Measurements from ENCODE around the gene FAM117B.

Gene FAM117B

DNA sequence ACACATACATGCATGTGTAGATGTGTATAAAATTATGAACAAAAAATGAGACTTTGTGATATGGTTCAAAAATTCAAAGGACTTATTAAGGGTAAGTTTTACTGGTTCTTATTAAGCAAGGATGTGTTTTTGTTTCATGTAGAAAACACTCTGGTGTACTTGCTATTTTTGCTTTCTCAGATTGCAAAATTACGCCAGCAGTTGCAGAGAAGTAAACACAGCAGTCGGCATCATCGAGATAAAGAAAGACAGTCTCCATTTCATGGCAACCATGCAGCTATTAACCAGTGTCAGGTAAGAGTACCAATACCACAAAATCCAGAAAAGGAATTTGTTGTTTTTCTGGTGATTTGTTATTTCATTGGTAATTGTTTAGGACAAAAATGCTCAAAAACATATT lies 91.3 kb downstream of the FAM117B start:
- no peaks in the 10 kb centered on the region for H3K36me3 ChIP-seq (ENCODE audit: control insufficient read depth, insufficient read depth, low read length, severe bottlenecking)
- no peak overlapping the region for H3K9ac ChIP-seq (ENCODE audit: low read length)
- no peaks in the 10 kb centered on the region for H3K9me3 ChIP-seq (ENCODE audit: control insufficient read depth, low read length)
- no peaks in the 10 kb centered on the region for H3K27me3 ChIP-seq (replicated peaks; ENCODE audit: control insufficient read depth, insufficient read depth, low read length)
- no peaks in the 10 kb centered on the region for H3K4me1 ChIP-seq (ENCODE audit: control insufficient read depth, insufficient read depth, low read length)
- DNase-seq (ENCODE audit: low read depth): no peak
- no peak overlapping the region for H3K4me3 ChIP-seq (ENCODE audit: low read length)

DNA sequence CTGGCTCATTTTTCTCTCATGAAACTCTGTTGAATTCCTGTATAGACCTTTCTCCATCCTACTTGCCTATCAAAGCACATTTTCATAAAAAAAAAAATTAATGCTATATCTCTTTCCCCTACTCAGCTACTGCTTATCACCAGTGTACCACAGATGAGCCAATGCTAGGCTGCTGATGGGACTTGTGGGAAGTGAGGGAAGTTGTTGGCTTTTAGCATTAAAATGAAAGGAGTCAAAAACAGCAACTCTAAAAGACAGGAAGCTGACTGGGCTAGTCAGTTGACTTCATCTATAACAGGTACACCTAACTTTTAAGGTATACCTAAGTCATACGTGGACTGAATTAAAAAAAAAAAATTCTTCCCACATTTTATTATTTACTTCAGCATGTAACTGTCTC lies 102.1 kb downstream of the FAM117B start:
- no peak for DNase-seq (ENCODE audit: low read depth)
- Histone ChIP-seq H3K9ac (ENCODE audit: low read length) (no peak overlapping the region), H3K36me3 (ENCODE audit: control insufficient read depth, insufficient read depth, low read length, severe bottlenecking) (no peaks in the 10 kb centered on the region), H3K4me3 (ENCODE audit: low read length) (no peak overlapping the region), H3K4me1 (ENCODE audit: control insufficient read depth, insufficient read depth, low read length) (no peaks in the 10 kb centered on the region), H3K27me3 (replicated peaks; ENCODE audit: control insufficient read depth, insufficient read depth, low read length) (no peaks in the 10 kb centered on the region), H3K9me3 (ENCODE audit: control insufficient read depth, low read length) (peaks cover 8% of the 10 kb centered on the region)

DNA sequence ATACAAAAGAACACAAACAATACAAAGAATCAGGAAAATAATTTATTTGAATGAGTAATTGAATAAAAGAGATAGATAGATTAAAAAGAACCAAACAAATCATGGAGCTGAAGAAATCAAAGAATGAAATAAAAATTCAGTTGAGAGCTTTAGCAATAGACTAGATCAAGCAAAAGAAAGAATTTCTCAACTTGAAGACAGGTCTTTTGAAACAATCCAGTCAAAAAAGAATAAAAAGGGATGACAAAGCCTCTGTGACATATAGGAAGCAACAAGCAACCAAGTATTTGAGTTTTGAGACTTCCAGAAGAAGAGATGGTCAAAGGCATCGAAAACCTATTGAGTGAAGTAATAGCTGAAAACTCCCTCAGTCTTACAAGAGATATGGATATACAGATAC lies 108.8 kb downstream of the FAM117B start:
- Histone ChIP-seq H3K4me3 (ENCODE audit: low read length) (no peak overlapping the region), H3K9me3 (ENCODE audit: control insufficient read depth, low read length) (peaks cover 14% of the 10 kb centered on the region), H3K9ac (ENCODE audit: low read length) (no peak overlapping the region), H3K27me3 (replicated peaks; ENCODE audit: control insufficient read depth, insufficient read depth, low read length) (no peaks in the 10 kb centered on the region), H3K36me3 (ENCODE audit: control insufficient read depth, insufficient read depth, low read length, severe bottlenecking) (peaks cover 8% of the 10 kb centered on the region), H3K4me1 (ENCODE audit: control insufficient read depth, insufficient read depth, low read length) (no peaks in the 10 kb centered on the region)
- no peak for DNase-seq (ENCODE audit: low read depth)

DNA sequence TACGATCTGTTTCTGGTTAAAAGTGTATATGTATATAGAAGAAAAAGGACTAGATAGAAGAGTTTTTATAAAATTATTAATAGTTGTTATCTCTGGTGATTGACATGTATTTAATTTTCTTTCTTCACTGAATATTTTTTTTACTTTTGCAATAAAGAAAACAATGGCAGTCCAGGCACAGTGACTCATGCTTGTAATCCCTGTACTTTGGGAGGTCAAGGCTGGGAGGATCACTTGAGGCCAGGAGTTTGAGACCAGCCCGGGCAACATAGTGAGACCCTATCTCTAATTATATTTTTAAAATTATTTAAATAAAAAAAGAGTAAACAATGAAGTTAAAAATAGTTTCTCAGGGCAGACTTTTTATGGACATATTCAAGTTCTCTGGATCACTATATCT lies 114.7 kb downstream of the FAM117B start:
- Histone ChIP-seq H3K27me3 (replicated peaks; ENCODE audit: control insufficient read depth, insufficient read depth, low read length) (no peaks in the 10 kb centered on the region), H3K9ac (ENCODE audit: low read length) (no peak overlapping the region), H3K36me3 (ENCODE audit: control insufficient read depth, insufficient read depth, low read length, severe bottlenecking) (peaks cover 4% of the 10 kb centered on the region), H3K4me1 (ENCODE audit: control insufficient read depth, insufficient read depth, low read length) (no peaks in the 10 kb centered on the region), H3K4me3 (ENCODE audit: low read length) (no peak overlapping the region), H3K9me3 (ENCODE audit: control insufficient read depth, low read length) (peaks cover 5% of the 10 kb centered on the region)
- DNase-seq (ENCODE audit: low read depth): no peak

DNA sequence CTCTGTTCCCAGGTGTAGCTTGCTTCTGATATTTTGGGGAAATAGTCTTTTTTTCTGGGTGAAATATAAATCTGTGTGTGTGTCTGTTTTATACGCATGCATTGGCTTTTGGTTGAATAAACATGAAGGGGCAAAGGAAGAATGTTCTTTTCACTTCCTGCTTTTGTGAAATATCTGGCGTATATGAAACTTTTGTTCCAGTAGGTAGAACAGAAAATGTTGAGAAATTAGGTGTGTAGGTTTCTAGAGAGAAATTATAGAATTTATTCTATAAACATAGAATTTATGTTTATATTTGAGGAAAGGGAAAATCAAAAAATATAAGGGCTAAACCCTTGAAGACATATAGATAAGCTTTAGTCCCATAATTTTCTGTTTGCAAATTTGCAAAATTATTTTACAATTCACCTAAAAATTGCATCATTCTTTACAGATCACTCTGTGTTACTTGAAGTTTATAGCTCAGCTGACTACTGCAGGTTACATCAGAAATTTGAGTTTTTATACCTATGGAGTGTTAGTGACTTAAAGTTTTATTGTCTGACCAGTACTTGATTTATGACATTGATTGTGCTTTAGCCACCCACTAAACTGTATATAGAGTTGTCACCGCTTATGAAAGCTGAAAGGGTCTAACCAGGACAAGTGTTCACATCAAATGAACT lies 116.1 kb downstream of the FAM117B start:
- H3K4me3 ChIP-seq (ENCODE audit: low read length): no peak overlapping the region

DNA sequence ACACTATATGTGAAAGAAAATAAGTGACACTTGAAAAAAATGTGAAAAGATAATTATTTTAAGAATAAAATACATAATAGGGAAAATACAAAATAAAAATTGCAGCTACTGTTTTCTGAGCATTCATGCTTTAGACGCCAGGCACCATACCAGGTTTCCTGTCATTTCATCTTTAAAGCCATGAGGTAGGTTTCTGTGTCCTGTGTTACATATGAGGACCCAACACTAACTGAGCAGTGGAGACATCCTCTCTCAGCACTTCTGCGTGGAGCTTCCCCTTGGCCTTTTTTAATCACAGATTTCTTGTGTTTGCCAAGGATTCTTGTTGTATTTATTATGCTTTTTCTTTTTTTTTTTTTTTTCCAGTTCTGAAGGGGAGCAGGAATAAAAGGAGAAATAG lies 117.3 kb downstream of the FAM117B start:
- Histone ChIP-seq H3K9me3 (ENCODE audit: control insufficient read depth, low read length) (no peaks in the 10 kb centered on the region), H3K4me3 (ENCODE audit: low read length) (no peak overlapping the region), H3K4me1 (ENCODE audit: control insufficient read depth, insufficient read depth, low read length) (no peaks in the 10 kb centered on the region), H3K9ac (ENCODE audit: low read length) (no peak overlapping the region), H3K36me3 (ENCODE audit: control insufficient read depth, insufficient read depth, low read length, severe bottlenecking) (no peaks in the 10 kb centered on the region), H3K27me3 (replicated peaks; ENCODE audit: control insufficient read depth, insufficient read depth, low read length) (no peaks in the 10 kb centered on the region)
- DNase-seq (ENCODE audit: low read depth): no peak

More for the DNA sequence above, 116.1 kb downstream of the FAM117B start:
- Histone ChIP-seq H3K36me3 (ENCODE audit: control insufficient read depth, insufficient read depth, low read length, severe bottlenecking) (no peaks in the 10 kb centered on the region), H3K27me3 (replicated peaks; ENCODE audit: control insufficient read depth, insufficient read depth, low read length) (no peaks in the 10 kb centered on the region), H3K4me1 (ENCODE audit: control insufficient read depth, insufficient read depth, low read length) (no peaks in the 10 kb centered on the region), H3K9ac (ENCODE audit: low read length) (no peak overlapping the region), H3K9me3 (ENCODE audit: control insufficient read depth, low read length) (no peaks in the 10 kb centered on the region)
- DNase-seq (ENCODE audit: low read depth): no peak

DNA sequence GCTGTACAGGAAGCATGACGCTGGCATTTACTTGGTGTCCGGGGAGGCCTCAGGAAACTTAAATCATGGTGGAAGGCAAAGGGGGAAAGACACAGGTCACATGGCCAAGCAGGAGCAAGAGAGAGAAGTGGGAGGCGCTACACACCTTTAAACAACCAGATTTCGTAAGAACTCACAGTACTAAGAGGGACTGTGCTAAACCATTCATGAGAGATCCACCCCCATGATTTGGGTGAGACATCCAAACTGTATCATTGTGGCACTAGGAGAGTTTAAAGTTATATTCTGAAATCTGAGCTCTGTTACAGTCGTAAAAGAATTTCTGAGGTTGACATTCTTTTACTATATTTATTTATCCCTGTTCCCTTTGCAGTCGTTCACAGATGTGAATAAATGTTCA lies 120.2 kb downstream of the FAM117B start:
- no peak for DNase-seq (ENCODE audit: low read depth)
- Histone ChIP-seq H3K9ac (ENCODE audit: low read length) (no peak overlapping the region), H3K4me1 (ENCODE audit: control insufficient read depth, insufficient read depth, low read length) (no peaks in the 10 kb centered on the region), H3K27me3 (replicated peaks; ENCODE audit: control insufficient read depth, insufficient read depth, low read length) (no peaks in the 10 kb centered on the region), H3K36me3 (ENCODE audit: control insufficient read depth, insufficient read depth, low read length, severe bottlenecking) (peaks cover 13% of the 10 kb centered on the region), H3K9me3 (ENCODE audit: control insufficient read depth, low read length) (no peaks in the 10 kb centered on the region), H3K4me3 (ENCODE audit: low read length) (no peak overlapping the region)

DNA sequence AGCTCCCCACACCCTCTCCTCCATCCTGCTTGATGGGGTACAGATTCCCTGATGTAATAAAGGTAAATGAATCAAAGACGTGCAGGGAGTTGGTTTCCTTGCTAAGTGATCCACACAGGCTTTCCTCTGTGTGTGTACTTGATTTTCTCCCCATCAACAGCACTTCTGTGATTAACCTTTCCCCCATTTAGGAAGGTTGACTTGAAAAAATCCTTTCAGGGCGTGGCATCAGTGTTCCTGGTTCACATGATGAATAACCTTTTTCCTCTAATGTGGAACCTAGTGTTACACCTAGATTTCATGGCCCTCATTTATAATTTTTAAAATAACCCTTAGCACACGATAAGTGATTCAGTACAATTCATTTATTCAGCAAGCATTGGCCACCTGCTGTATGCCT lies 121.8 kb downstream of the FAM117B start:
- Histone ChIP-seq H3K4me1 (ENCODE audit: control insufficient read depth, insufficient read depth, low read length) (no peaks in the 10 kb centered on the region), H3K9me3 (ENCODE audit: control insufficient read depth, low read length) (no peaks in the 10 kb centered on the region), H3K4me3 (ENCODE audit: low read length) (no peak overlapping the region), H3K27me3 (replicated peaks; ENCODE audit: control insufficient read depth, insufficient read depth, low read length) (no peaks in the 10 kb centered on the region), H3K9ac (ENCODE audit: low read length) (no peak overlapping the region), H3K36me3 (ENCODE audit: control insufficient read depth, insufficient read depth, low read length, severe bottlenecking) (peaks cover 13% of the 10 kb centered on the region)
- DNase-seq (ENCODE audit: low read depth): no peak

DNA sequence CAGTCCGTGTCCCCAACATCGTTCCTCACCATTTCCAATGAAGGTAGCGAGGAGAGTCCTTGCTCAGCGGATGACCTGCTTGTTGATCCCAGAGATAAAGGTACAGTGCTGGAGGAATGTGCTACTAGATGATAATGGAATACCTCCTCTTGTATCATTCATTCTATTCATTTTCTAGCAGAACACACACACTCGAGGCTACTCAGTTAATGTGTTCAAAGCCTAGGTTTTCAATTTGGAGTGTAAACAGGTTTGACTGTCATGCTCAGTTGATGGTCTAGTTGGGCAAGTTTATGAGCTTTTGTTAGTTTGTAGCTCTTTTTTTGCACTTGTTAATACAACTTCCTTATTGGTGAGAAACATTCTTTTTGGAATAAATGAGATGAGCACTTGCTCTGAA lies 122.6 kb downstream of the FAM117B start:
- Histone ChIP-seq H3K27me3 (replicated peaks; ENCODE audit: control insufficient read depth, insufficient read depth, low read length) (no peaks in the 10 kb centered on the region), H3K4me1 (ENCODE audit: control insufficient read depth, insufficient read depth, low read length) (no peaks in the 10 kb centered on the region), H3K9me3 (ENCODE audit: control insufficient read depth, low read length) (no peaks in the 10 kb centered on the region), H3K36me3 (ENCODE audit: control insufficient read depth, insufficient read depth, low read length, severe bottlenecking) (peaks cover 13% of the 10 kb centered on the region), H3K4me3 (ENCODE audit: low read length) (no peak overlapping the region), H3K9ac (ENCODE audit: low read length) (no peak overlapping the region)
- no peak for DNase-seq (ENCODE audit: low read depth)

DNA sequence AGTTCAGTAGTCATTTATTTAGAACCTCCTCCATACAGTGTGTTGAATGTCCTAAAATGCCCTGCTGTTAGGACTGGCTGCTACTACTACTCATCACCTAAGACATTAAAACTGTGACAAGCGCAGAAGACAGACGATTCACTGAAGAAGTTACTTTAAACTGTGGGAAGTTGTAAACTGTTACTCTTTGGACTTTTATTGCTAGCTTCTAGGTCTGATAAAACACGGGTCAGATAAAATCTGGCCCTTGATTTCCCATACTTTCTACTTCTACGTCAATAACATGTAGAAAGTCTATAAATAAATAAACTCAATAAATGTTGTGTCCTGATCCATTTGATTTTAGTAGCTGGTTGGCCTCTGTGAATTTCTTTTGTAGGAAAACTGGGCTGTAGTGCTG lies 123.4 kb downstream of the FAM117B start:
- H3K27me3 ChIP-seq (replicated peaks; ENCODE audit: control insufficient read depth, insufficient read depth, low read length): no peaks in the 10 kb centered on the region
- no peak overlapping the region for H3K9ac ChIP-seq (ENCODE audit: low read length)
- H3K36me3 ChIP-seq (ENCODE audit: control insufficient read depth, insufficient read depth, low read length, severe bottlenecking): peaks cover 13% of the 10 kb centered on the region
- H3K4me3 ChIP-seq (ENCODE audit: low read length): no peak overlapping the region
- no peak for DNase-seq (ENCODE audit: low read depth)
- H3K9me3 ChIP-seq (ENCODE audit: control insufficient read depth, low read length): no peaks in the 10 kb centered on the region
- H3K4me1 ChIP-seq (ENCODE audit: control insufficient read depth, insufficient read depth, low read length): no peaks in the 10 kb centered on the region

DNA sequence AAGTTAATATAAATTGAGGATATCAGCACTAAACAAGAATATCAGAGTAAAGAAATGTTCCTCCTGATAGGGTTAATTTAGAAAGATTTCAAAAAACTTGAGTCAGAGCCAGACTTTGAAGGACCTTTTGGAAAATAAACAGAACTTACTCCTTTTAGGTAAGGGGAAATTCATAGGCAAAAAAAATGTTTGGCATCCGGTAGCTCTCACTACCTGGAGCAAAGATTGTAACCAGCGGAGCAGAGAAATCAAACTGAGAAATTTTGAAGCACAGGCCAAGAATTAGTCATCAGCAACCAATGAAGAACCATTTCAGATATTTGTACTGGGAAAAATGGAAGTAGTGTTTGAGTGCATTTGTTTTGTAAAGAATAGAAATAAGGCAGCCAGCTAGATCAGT lies 123.8 kb downstream of the FAM117B start:
- Histone ChIP-seq H3K36me3 (ENCODE audit: control insufficient read depth, insufficient read depth, low read length, severe bottlenecking) (peaks cover 15% of the 10 kb centered on the region), H3K27me3 (replicated peaks; ENCODE audit: control insufficient read depth, insufficient read depth, low read length) (no peaks in the 10 kb centered on the region), H3K9ac (ENCODE audit: low read length) (no peak overlapping the region), H3K4me1 (ENCODE audit: control insufficient read depth, insufficient read depth, low read length) (no peaks in the 10 kb centered on the region), H3K4me3 (ENCODE audit: low read length) (no peak overlapping the region), H3K9me3 (ENCODE audit: control insufficient read depth, low read length) (no peaks in the 10 kb centered on the region)
- DNase-seq (ENCODE audit: low read depth): no peak

DNA sequence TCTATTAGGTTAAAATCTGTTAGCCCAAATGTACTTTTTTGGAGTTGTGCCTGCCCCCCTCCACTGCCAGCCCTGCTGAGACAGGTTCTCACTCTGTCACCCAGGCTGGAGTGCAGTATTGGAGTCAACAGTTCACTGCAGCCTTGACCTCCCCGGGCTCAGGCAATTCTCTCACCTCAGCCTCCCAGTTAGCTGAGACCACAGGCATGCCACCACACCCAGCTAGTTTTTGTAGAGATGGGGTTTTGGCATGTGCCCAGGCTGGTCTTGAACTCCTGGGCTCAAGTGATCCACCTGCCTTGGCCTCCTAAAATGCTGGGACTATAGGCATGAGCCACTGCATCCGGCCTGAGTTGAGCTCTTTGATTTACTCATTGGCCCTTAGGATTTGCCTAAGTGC lies 126.1 kb downstream of the FAM117B start:
- H3K27me3 ChIP-seq (replicated peaks; ENCODE audit: control insufficient read depth, insufficient read depth, low read length): no peaks in the 10 kb centered on the region

More for the DNA sequence above, 126.1 kb downstream of the FAM117B start:
- Histone ChIP-seq H3K9ac (ENCODE audit: low read length) (no peak overlapping the region), H3K36me3 (ENCODE audit: control insufficient read depth, insufficient read depth, low read length, severe bottlenecking) (peaks cover 20% of the 10 kb centered on the region), H3K4me1 (ENCODE audit: control insufficient read depth, insufficient read depth, low read length) (no peaks in the 10 kb centered on the region), H3K4me3 (ENCODE audit: low read length) (no peak overlapping the region), H3K9me3 (ENCODE audit: control insufficient read depth, low read length) (no peaks in the 10 kb centered on the region)
- no peak for DNase-seq (ENCODE audit: low read depth)
